ENCODE data around the gene LRRC71.

GRCh38 chr1:156879876-156880275 lies 40.6 kb upstream of the LRRC71 start:
- TF ChIP-seq CHD2 (IDR thresholded peaks at IDR 0.05; ENCODE audit: borderline replicate concordance, low read depth, low read length) (no peak), RCOR1 (conservative IDR thresholded peaks at IDR 0.05; ENCODE audit: low read depth, low read length) (no peak), NR2C2 (IDR thresholded peaks at IDR 0.05; ENCODE audit: borderline replicate concordance, control insufficient read depth, insufficient read length, low read depth) (no peak), EGR1 (IDR thresholded peaks at IDR 0.05; ENCODE audit: borderline replicate concordance in 1 of 2, low read depth in 2 of 2, low read length in 2 of 2) (no peak), RFX5 (IDR thresholded peaks at IDR 0.05; ENCODE audit: low read depth, low read length) (no peak)
- TF ChIP-seq, protein P1, sequence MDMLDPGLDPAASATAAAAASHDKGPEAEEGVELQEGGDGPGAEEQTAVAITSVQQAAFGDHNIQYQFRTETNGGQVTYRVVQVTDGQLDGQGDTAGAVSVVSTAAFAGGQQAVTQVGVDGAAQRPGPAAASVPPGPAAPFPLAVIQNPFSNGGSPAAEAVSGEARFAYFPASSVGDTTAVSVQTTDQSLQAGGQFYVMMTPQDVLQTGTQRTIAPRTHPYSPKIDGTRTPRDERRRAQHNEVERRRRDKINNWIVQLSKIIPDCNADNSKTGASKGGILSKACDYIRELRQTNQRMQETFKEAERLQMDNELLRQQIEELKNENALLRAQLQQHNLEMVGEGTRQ (IDR thresholded peaks at IDR 0.05; ENCODE audit: borderline replicate concordance, low read depth, low read length): no peak
- TF ChIP-seq, protein P2, sequence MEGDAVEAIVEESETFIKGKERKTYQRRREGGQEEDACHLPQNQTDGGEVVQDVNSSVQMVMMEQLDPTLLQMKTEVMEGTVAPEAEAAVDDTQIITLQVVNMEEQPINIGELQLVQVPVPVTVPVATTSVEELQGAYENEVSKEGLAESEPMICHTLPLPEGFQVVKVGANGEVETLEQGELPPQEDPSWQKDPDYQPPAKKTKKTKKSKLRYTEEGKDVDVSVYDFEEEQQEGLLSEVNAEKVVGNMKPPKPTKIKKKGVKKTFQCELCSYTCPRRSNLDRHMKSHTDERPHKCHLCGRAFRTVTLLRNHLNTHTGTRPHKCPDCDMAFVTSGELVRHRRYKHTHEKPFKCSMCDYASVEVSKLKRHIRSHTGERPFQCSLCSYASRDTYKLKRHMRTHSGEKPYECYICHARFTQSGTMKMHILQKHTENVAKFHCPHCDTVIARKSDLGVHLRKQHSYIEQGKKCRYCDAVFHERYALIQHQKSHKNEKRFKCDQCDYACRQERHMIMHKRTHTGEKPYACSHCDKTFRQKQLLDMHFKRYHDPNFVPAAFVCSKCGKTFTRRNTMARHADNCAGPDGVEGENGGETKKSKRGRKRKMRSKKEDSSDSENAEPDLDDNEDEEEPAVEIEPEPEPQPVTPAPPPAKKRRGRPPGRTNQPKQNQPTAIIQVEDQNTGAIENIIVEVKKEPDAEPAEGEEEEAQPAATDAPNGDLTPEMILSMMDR (IDR thresholded peaks at IDR 0.05 in 2 of 3, conservative IDR thresholded peaks at IDR 0.05 in 1 of 3; ENCODE audit: control insufficient read depth in 2 of 3, extremely low read depth in 1 of 3, insufficient read depth in 1 of 3, low read depth in 3 of 3, low read length in 3 of 3): no peak

Measured in GM12878 (cell line).